ENCODE results near the gene CES3.

GRCh38 chr16:67014634-67015312 is 53.7 kb downstream of the CES3 start:
- TF ChIP-seq CTCF (IDR thresholded peaks at IDR 0.05) = no peak
- TF ChIP-seq POLR2A (IDR thresholded peaks at IDR 0.05) = no peak
